DOHH2 (cell line): ENCODE results near the gene RTL3.

Experiments
- EZH2phosphoT487 ChIP-seq: fragments of 200-600 bp; sonication (generic); IDR thresholded peaks from 2 replicates; pipeline ENCODE4 v1.6.1; 2017; ENCODE audit warnings: borderline replicate concordance, mild to moderate bottlenecking, antibody characterized with exemption, low read length, moderate library complexity, mixed read lengths
- TF ChIP-seq, protein P1 (sequence below): fragments of 200-600 bp; sonication (generic); IDR thresholded peaks from one replicate; pipeline ENCODE4 v1.5.1; 2014; ENCODE audit warnings: antibody characterized with exemption, mild to moderate bottlenecking, low read depth, low read length; ENCODE audit not compliant: poor library complexity, severe bottlenecking

DNA sequence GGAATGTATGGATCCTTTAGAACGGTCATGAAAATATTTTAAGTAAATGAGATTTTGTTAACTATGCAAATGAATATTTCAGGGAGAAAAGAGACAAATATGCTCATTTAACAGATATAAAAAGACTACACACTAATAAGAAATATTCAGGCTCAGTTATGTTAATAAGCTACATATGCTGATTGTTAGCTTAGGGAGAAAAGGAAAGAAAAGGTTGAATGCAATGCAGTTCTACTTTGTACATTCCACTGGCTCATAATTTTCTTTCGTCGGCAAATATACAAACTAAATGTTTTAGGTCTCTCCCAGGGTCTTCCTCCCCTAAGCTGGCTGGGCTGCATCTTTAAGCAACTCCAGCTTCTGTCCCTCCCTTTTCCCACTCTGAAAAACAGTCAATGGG lies 2.7 kb upstream of the RTL3 start:
- TF ChIP-seq, protein P1, sequence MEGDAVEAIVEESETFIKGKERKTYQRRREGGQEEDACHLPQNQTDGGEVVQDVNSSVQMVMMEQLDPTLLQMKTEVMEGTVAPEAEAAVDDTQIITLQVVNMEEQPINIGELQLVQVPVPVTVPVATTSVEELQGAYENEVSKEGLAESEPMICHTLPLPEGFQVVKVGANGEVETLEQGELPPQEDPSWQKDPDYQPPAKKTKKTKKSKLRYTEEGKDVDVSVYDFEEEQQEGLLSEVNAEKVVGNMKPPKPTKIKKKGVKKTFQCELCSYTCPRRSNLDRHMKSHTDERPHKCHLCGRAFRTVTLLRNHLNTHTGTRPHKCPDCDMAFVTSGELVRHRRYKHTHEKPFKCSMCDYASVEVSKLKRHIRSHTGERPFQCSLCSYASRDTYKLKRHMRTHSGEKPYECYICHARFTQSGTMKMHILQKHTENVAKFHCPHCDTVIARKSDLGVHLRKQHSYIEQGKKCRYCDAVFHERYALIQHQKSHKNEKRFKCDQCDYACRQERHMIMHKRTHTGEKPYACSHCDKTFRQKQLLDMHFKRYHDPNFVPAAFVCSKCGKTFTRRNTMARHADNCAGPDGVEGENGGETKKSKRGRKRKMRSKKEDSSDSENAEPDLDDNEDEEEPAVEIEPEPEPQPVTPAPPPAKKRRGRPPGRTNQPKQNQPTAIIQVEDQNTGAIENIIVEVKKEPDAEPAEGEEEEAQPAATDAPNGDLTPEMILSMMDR: no peak
- TF ChIP-seq EZH2phosphoT487: no peak
